Adrenal gland (tissue), 12 donors: ENCODE data around the gene SMAD7. TPM values are rescaled to one million over a fixed set of nuclear protein-coding genes. Genes with fewer than 3 reads are reported as not detected.

Experiments
- DNase-seq, 7 donors: peaks; one replicate each; pipeline ENCODE4 v3.0.0-alpha.2; 2019 to 2020
- H3K27ac ChIP-seq, 5 donors: fragments of 200-600 bp; sonication (generic) in 4 of 5; 1 replicate in 3 of 5; 2 replicates in 2 of 5; pipeline versions ENCODE4 v1.5.1 to v1.8.0; 2016 to 2020; ENCODE audit warnings: mild to moderate bottlenecking in 1 of 5
- H3K27me3 ChIP-seq: fragments of 200-600 bp; 2 replicates; pipeline ENCODE4 v1.8.0; 2021
- H3K36me3 ChIP-seq, 2 donors: fragments of 200-600 bp; replicated peaks in 1 of 2; 1 replicate in 1 of 2; 2 replicates in 1 of 2; pipeline versions ENCODE4 v1.5.1 to v1.8.0; 2018 to 2022
- H3K4me1 ChIP-seq, 2 donors: fragments of 200-600 bp; replicated peaks in 1 of 2; 1 replicate in 1 of 2; 2 replicates in 1 of 2; pipeline versions ENCODE4 v1.5.1 to v1.8.0; 2018 to 2021
- H3K4me3 ChIP-seq, 4 donors: fragments of 200-600 bp; sonication (generic) in 3 of 4; one replicate each; pipeline ENCODE4 v1.5.1; 2016 to 2018
- H3K9me3 ChIP-seq, 3 donors: fragments of 200-600 bp; sonication (generic) in 1 of 3; replicated peaks in 1 of 3; 1 replicate in 2 of 3; 2 replicates in 1 of 3; pipeline versions ENCODE4 v1.5.1 to v1.8.0; 2016 to 2021
- POLR2A ChIP-seq, 2 donors: fragments of 450-650 bp; IDR thresholded peaks; one replicate each; pipeline ENCODE4 v1.6.1; 2017; ENCODE audit warnings: antibody characterized with exemption in 2 of 2, mild to moderate bottlenecking in 2 of 2, moderate library complexity in 1 of 2
- WGBS, 4 donors: extraction: QIAGEN DNeasy Blood & Tissue Kit in 2 of 4; methylation state at CpG; one replicate each; pipeline versions ENCODE4 v1.1.5 to v1.1.7; 2013 to 2017; 5-methylcytosine and 5-hydroxymethylcytosine counted together
- intact Hi-C, 2 donors: fragments of 100-400 bp; cut with DNase I; formaldehyde crosslinking; loops; one replicate each; pipeline versions ENCODE4 v1.14.1 to v1.15.0; 2022 to 2023
- polyA plus RNA-seq, 3 donors: library from polyadenylated mRNA; stranded (reverse); fragments of 200-250 nt in 2 of 3; fragments of 350-450 nt in 1 of 3; fragmentation: Illumina TruSeq in 1 of 3; extraction: RNeasy Lipid Tissue Mini Kit (QIAGEN cat#74804) in 1 of 3; gene quantifications; one replicate each; pipeline ENCODE4 v1.2.3, GENCODE V29; 2013 to 2014
- total RNA-seq, 9 donors: library from RNA; depleted of rRNA in 4 of 9; stranded (reverse); fragments of >200 nt in 4 of 9; fragments of 120-200 nt in 1 of 9; fragmentation: NEBNext Ultra II Directional in 1 of 9; extraction: Animal tissue kit (Norgen Biotek cat#: 25700) in 1 of 9; gene quantifications; one replicate each; pipeline versions ENCODE4 v1.1.0 to v1.2.4, GENCODE V29; 2013 to 2023
- TF ChIP-seq, protein P1 (sequence below), 6 experiments: fragments of 450-650 bp in 4 of 6; fragments of 200-600 bp in 2 of 6; sonication (generic) in 1 of 6; IDR thresholded peaks; 1 replicate in 5 of 6; 2 replicates in 1 of 6; pipeline versions ENCODE4 v1.5.1 to v1.8.0; 2016 to 2021; ENCODE audit warnings: antibody characterized with exemption in 6 of 6, mild to moderate bottlenecking in 2 of 6, moderate library complexity in 1 of 6
- donor health status: healthy with polysubstance abuse.
- donor health status: Bipolar disorder and iron deficiency.
- donor health status: DM: yes; HTN: yes; CAD: no.
- donor health status: DM: no; HTN: no; CAD: no.
- donor health status: DM: no; HTN: no; CAD: no.
- donor health status: DM: yes; HTN: yes; CAD: no.

Gene SMAD7
- total and polyA plus RNA-seq, 12 donors: 6.1 to 68.3 (median 16.8) TPM

DNA sequence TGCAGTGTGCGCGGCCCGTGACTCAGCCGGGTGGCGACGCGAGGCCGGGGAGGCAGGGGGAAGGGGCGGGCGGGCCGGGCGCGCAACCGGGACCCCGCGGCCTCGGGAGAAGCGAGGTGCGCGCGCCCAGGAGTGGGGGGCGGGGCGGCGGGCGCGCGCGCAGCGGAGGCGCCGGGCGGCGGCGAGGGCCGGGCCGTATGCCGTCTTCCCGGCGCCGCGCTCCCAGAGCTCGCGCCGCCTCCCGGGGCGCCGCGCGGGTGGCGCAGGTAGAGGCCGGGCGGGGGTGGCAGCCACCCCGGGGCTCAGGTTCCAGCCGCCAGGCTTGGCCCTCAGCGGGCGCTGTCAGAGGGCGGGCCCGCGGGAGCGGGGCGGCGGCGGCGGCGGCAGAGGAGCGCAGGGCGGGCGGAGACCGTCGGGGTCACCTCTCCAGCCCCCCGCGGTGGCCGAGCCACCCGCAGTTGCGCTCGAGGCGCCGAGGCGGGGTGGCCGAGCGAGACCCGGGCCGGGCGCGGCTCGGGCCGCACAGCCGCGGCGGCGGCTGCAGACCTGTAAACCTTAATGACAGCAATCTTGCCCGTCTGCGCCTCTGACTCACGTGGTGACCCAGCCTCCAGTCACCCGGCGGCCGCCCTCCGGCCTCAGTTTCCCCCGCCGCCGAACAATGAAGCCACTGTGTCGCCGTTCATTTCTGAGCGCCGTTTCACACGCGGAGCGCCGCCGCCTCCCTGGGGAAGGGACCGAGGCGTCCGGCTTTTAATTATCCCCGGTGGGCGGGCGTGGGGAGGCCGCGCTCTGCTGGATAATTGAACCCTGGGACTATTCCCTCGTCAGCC lies 25.3 kb upstream of the SMAD7 start:
- peak; percentile 65 to 73 (median 68) for DNase-seq
- WGBS, 4 donors: 2 to 19% (median 2%) methylated on average over 21 to 117 of the region's 119 CpGs
- Histone ChIP-seq H3K36me3 (no peaks in the 10 kb centered on the region), H3K4me1 (peaks cover 8 to 19% of the 10 kb centered on the region in 2 donors), H3K9me3 (no peaks in the 10 kb centered on the region), H3K4me3 (peak overlapping the region in 2 of 4 donors; percentile 73 to 76), H3K27me3 (no peaks in the 10 kb centered on the region), H3K27ac (peak overlapping the region in 3 of 5 donors; percentile 74 to 90 (median 77))
- TF ChIP-seq, protein P1, sequence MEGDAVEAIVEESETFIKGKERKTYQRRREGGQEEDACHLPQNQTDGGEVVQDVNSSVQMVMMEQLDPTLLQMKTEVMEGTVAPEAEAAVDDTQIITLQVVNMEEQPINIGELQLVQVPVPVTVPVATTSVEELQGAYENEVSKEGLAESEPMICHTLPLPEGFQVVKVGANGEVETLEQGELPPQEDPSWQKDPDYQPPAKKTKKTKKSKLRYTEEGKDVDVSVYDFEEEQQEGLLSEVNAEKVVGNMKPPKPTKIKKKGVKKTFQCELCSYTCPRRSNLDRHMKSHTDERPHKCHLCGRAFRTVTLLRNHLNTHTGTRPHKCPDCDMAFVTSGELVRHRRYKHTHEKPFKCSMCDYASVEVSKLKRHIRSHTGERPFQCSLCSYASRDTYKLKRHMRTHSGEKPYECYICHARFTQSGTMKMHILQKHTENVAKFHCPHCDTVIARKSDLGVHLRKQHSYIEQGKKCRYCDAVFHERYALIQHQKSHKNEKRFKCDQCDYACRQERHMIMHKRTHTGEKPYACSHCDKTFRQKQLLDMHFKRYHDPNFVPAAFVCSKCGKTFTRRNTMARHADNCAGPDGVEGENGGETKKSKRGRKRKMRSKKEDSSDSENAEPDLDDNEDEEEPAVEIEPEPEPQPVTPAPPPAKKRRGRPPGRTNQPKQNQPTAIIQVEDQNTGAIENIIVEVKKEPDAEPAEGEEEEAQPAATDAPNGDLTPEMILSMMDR (IDR thresholded peaks at IDR 0.05): peak in 1 of 6 experiments; percentile 16
- TF ChIP-seq POLR2A (IDR thresholded peaks at IDR 0.05): peak; percentile 48 to 53
- intact Hi-C loops: no loop called here

DNA sequence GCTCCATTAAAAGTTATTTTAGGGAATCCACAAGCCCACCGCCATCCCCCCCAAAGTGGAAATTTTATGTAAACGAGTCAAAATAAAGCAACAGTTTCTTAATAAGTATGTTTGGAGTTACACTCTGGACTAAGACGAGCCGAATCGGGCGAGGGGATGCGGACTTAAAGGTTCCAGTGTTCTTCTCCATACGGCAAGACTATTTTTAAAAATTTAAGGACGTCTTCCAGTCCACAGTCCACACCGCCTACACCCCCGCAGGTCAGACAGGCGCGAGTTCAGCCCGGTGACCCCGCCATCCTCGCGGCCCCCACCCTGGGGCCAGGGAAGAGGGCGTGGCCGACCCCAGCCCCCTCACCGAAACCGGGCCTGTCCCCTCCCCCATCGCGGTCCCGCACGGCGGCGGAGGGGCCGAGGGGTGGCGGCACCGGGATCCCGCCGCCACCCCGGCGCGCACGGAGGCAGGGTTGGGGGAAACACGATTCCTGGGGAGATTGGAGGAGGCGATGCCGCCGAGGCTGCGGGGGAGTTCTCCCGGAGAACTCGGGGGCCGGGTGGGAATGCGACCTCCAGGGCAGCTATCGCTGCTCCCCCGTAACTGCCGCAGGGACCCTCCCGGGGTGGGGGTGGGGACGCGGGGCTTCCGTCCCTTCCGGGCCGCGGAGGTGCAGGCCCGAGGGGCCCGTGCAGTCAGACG lies 24.5 kb upstream of the SMAD7 start:
- Histone ChIP-seq H3K36me3 (no peaks in the 10 kb centered on the region), H3K9me3 (no peaks in the 10 kb centered on the region), H3K4me1 (peaks cover 8 to 16% of the 10 kb centered on the region in 2 donors), H3K4me3 (peak overlapping the region; percentile 25 to 76 (median 56)), H3K27me3 (no peaks in the 10 kb centered on the region), H3K27ac (peak overlapping the region in 4 of 5 donors; percentile 48 to 90 (median 76))
- WGBS, 4 donors: 4 to 18% (median 6%) methylated on average over 17 to 58 of the region's 58 CpGs
- intact Hi-C loops: no loop called here
- peak in 1 of 7 donors; percentile 26 for DNase-seq
- TF ChIP-seq, protein P1 (IDR thresholded peaks at IDR 0.05): no peak
- TF ChIP-seq POLR2A (IDR thresholded peaks at IDR 0.05): peak in 1 of 2 donors; percentile 4

GRCh38 chr18:48974304-48975119 lies 23.7 kb upstream of the SMAD7 start:
- Histone ChIP-seq H3K4me3 (peak overlapping the region in 2 of 4 donors; percentile 73 to 76), H3K27ac (peak overlapping the region in 4 of 5 donors; percentile 48 to 90 (median 76)), H3K27me3 (no peaks in the 10 kb centered on the region), H3K4me1 (peaks cover 8 to 9% of the 10 kb centered on the region in 2 donors), H3K9me3 (no peaks in the 10 kb centered on the region), H3K36me3 (no peaks in the 10 kb centered on the region)
- 45 to 53% (median 52%) methylated on average over 21 to 28 of the region's 28 CpGs for WGBS, 4 donors
- peak in 3 of 7 donors; percentile 28 to 42 (median 40) for DNase-seq
- intact Hi-C loops: no loop called here
- no peak for TF ChIP-seq POLR2A (IDR thresholded peaks at IDR 0.05)
- TF ChIP-seq, protein P1 (IDR thresholded peaks at IDR 0.05): no peak
